Stomach (tissue), 9 donors: Measurements from ENCODE around the gene ASS1. TPM values are rescaled to one million over a fixed set of nuclear protein-coding genes. Genes with fewer than 3 reads are reported as not detected.

Experiments
- DNase-seq, 2 donors: peaks; one replicate each; pipeline versions ENCODE4 v3.0.0 to v3.0.0-alpha.2; 2013 to 2019
- H3K27ac ChIP-seq, 5 donors: fragments of 200-600 bp in 4 of 5; sonication (generic) in 4 of 5; one replicate each; pipeline ENCODE4 v1.5.1; 2013 to 2019; ENCODE audit warnings: mild to moderate bottlenecking in 1 of 5, moderate library complexity in 1 of 5
- H3K27me3 ChIP-seq, 3 donors: fragments of 200-600 bp; sonication (generic); one replicate each; pipeline ENCODE4 v1.5.1; 2017 to 2019; ENCODE audit warnings: mixed run types in 1 of 3
- H3K36me3 ChIP-seq, 4 donors: fragments of 200-600 bp; sonication (generic); 1 replicate in 3 of 4; 2 replicates in 1 of 4; pipeline ENCODE4 v1.5.1; 2016 to 2019
- H3K4me1 ChIP-seq, 4 donors: fragments of 200-600 bp; sonication (generic); one replicate each; pipeline ENCODE4 v1.5.1; 2016 to 2019
- H3K4me3 ChIP-seq, 4 donors: fragments of 200-600 bp; sonication (generic) in 3 of 4; one replicate each; pipeline ENCODE4 v1.5.1; 2016 to 2019; ENCODE audit warnings: mild to moderate bottlenecking in 1 of 4
- H3K9me3 ChIP-seq, 4 donors: fragments of 200-600 bp; sonication (generic); one replicate each; pipeline ENCODE4 v1.5.1; 2016 to 2019
- CTCF ChIP-seq, 7 experiments: fragments of 450-650 bp in 4 of 7; fragments of 200-600 bp in 3 of 7; sonication (generic) in 3 of 7; IDR thresholded peaks; one replicate each; pipeline ENCODE4 v1.5.1; 2016 to 2019; ENCODE audit warnings: antibody characterized with exemption in 7 of 7, control low read depth in 2 of 7, mild to moderate bottlenecking in 1 of 7
- EP300 ChIP-seq: sonication (generic); formaldehyde crosslinking; IDR thresholded peaks from one replicate; pipeline ENCODE4 v1.6.1; 2017; ENCODE audit warnings: antibody characterized with exemption
- POLR2A ChIP-seq, 4 donors: fragments of 450-650 bp; IDR thresholded peaks; one replicate each; pipeline ENCODE4 v1.6.1; 2016; ENCODE audit warnings: antibody characterized with exemption in 4 of 4, control low read depth in 2 of 4, mild to moderate bottlenecking in 1 of 4, moderate library complexity in 1 of 4
- POLR2AphosphoS5 ChIP-seq, 3 donors: sonication (generic); formaldehyde crosslinking; IDR thresholded peaks; one replicate each; pipeline ENCODE4 v1.6.1; 2016; ENCODE audit warnings: antibody characterized with exemption in 3 of 3
- WGBS, 5 donors: extraction: QIAGEN DNeasy Blood & Tissue Kit in 3 of 5; methylation state at CpG; one replicate each; pipeline versions ENCODE4 v1.1.5 to v1.1.7; 2013 to 2018; 5-methylcytosine and 5-hydroxymethylcytosine counted together
- intact Hi-C: fragments of 100-400 bp; cut with DNase I; formaldehyde crosslinking; loops from one replicate; pipeline ENCODE4 v1.15.1; 2023; ENCODE audit warnings: low total_unique reads
- polyA plus RNA-seq, 3 donors: library from polyadenylated mRNA; stranded (reverse); fragments of 200-250 nt; gene quantifications; one replicate each; pipeline ENCODE4 v1.2.3, GENCODE V29; 2013
- total RNA-seq, 5 donors: library from RNA; depleted of rRNA; stranded (reverse); fragments of >200 nt; gene quantifications; one replicate each; pipeline versions ENCODE4 v1.1.0 to v1.2.3, GENCODE V29; 2014 to 2016
- donor health status: healthy with polysubstance abuse.
- donor health status: Bipolar disorder and iron deficiency.
- donor health status: healthy.

The ASS1 gene
- total and polyA plus RNA-seq, 8 donors, result 9.8 to 147 (median 60.1) TPM

GRCh38 chr9:130408669-130409068 lies 36.1 kb upstream of the ASS1 start:
- TF ChIP-seq POLR2A (IDR thresholded peaks at IDR 0.05), result no peak
- no peak for TF ChIP-seq EP300
- no peak for TF ChIP-seq POLR2AphosphoS5 (IDR thresholded peaks at IDR 0.05)
- TF ChIP-seq CTCF (IDR thresholded peaks at IDR 0.05), result no peak
- Histone ChIP-seq H3K36me3 (peaks cover 0 to 9% (median 0%) of the 10 kb centered on the region in 4 donors), H3K9me3 (no peaks in the 10 kb centered on the region), H3K27ac (no peak overlapping the region), H3K27me3 (no peaks in the 10 kb centered on the region), H3K4me1 (peaks cover 0 to 9% (median 0%) of the 10 kb centered on the region in 4 donors), H3K4me3 (no peak overlapping the region)
- 80 to 90% (median 86%) methylated on average over 4 to 9 of the region's 9 CpGs for WGBS, 5 donors
- DNase-seq, result no peak
- intact Hi-C loops, result no loop called here

DNA sequence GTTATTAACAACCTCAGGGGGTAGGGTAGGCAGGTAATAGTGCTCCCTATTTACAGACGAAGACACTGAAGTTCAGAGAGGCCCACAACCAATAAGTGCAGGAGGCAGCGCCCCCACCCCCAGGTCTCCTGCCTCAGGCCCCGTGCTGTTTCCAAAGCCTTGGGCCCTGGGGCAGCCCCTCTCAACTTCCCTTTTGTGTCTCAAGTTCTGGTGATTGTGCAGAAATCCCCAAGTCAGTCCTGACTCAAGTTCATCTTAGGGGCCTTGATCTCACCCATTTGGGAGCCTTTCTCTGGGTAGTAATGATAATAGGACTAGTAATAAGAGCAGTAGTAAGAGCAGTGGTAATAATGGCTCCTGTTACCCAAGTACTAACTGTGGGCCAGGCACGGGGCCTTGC lies 35.5 kb upstream of the ASS1 start:
- Histone ChIP-seq H3K36me3 (peaks cover 0 to 9% (median 0%) of the 10 kb centered on the region in 4 donors), H3K4me1 (peaks cover 0 to 9% (median 0%) of the 10 kb centered on the region in 4 donors), H3K9me3 (no peaks in the 10 kb centered on the region), H3K4me3 (no peak overlapping the region), H3K27me3 (no peaks in the 10 kb centered on the region), H3K27ac (no peak overlapping the region)
- TF ChIP-seq CTCF (IDR thresholded peaks at IDR 0.05) (no peak), POLR2A (IDR thresholded peaks at IDR 0.05) (no peak), POLR2AphosphoS5 (IDR thresholded peaks at IDR 0.05) (no peak), EP300 (no peak)
- intact Hi-C loops, result no loop called here
- no peak for DNase-seq
- WGBS, 5 donors, result 64 to 89% (median 76%) methylated on average over 4 of the region's 4 CpGs

GRCh38 chr9:130410443-130410842 lies 34.3 kb upstream of the ASS1 start:
- intact Hi-C loops, result no loop called here
- H3K27ac ChIP-seq, result no peak overlapping the region
- WGBS, 5 donors, result 66 to 78% (median 73%) methylated on average over 12 of the region's 12 CpGs

GRCh38 chr9:130411566-130411915 lies 33.2 kb upstream of the ASS1 start:
- WGBS, 5 donors, result 55 to 70% (median 60%) methylated on average over 3 of the region's 3 CpGs

More at GRCh38 chr9:130410443-130410842, 34.3 kb upstream of the ASS1 start:
- TF ChIP-seq POLR2A (IDR thresholded peaks at IDR 0.05) (no peak), POLR2AphosphoS5 (IDR thresholded peaks at IDR 0.05) (no peak), CTCF (IDR thresholded peaks at IDR 0.05) (no peak), EP300 (no peak)
- DNase-seq, result no peak
- H3K4me1 ChIP-seq, result peaks cover 0 to 9% (median 0%) of the 10 kb centered on the region in 4 donors
- no peak overlapping the region for H3K4me3 ChIP-seq
- no peaks in the 10 kb centered on the region for H3K9me3 ChIP-seq
- H3K36me3 ChIP-seq, result peaks cover 0 to 9% (median 0%) of the 10 kb centered on the region in 4 donors
- H3K27me3 ChIP-seq, result no peaks in the 10 kb centered on the region

More at GRCh38 chr9:130411566-130411915, 33.2 kb upstream of the ASS1 start:
- H3K36me3 ChIP-seq, result no peaks in the 10 kb centered on the region
- no peak for TF ChIP-seq POLR2AphosphoS5 (IDR thresholded peaks at IDR 0.05)
- TF ChIP-seq POLR2A (IDR thresholded peaks at IDR 0.05), result no peak
- TF ChIP-seq EP300, result no peak
- no peak for TF ChIP-seq CTCF (IDR thresholded peaks at IDR 0.05)
- peak in 1 of 2 donors; percentile 44 for DNase-seq
- H3K4me3 ChIP-seq, result no peak overlapping the region
- H3K27me3 ChIP-seq, result no peaks in the 10 kb centered on the region
- no peaks in the 10 kb centered on the region for H3K9me3 ChIP-seq
- intact Hi-C loops, result no loop called here
- H3K4me1 ChIP-seq, result peaks cover 0 to 9% (median 0%) of the 10 kb centered on the region in 4 donors
- H3K27ac ChIP-seq, result no peak overlapping the region
